Hematopoietic multipotent progenitor cell treated with erythropoietin and hydrocortisone succinate and interleukin-3 and kit ligand, for 6 days (in vitro differentiated cells): ENCODE data around the gene DDX55.
A peak's percentile ranks its signal among the peaks of the same experiment; 100 is the strongest.
"Not testable (repeated sequence)": the region's sequence is repeated elsewhere in the genome, so short reads cannot be mapped to it uniquely, and the experiment has no call there.

ENCODE experiments used
- DNase-seq: peaks from one replicate; pipeline ENCODE4 v3.0.0-alpha.2; 2015

Gene DDX55

DNA sequence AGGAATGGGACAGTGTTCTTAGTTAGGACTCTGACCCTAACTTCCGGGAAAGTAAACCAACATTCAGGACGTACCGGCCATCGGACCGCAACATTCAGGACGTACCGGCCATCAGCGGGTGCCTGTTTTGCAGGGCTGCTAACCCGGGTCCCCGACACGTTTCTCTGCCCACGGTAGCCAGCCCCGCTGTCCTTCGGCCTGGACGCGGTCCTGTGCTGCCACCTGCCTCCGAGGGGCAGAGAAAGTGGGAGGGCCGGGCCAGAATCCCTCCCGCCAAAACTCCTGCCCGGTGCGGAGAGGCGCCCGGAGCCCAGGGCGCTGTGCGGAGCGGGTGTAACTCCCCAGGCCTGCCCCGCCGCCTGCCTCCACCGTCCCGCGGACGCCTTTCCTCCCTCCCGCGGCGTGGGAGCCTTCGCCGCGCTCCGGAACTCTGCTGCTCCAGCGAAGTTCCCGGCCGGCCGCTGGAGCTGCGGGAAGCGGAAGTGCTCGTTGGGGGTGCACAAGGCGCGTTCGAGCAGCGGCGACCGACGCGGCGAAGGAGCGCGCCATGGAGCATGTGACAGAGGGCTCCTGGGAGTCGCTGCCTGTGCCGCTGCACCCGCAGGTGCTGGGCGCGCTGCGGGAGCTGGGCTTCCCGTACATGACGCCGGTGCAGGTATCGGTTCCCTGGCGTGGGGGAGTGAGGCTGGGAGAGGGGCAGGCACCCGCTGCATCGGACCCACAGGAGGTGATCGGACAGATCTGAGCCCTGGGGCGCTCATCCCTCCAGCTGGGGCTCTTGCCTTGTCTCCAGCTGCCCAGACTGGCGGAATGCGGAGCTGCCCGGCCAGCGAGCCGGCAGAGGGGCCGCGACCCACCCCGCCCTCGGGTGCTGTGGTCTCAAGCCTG is at the start of gene DDX55:
Gene DDX55 (plus strand): TSS at position 498 of the 888 bp plus-strand sequence. CDS start 50 bp downstream, at position 548.
- DNase-seq: peak; percentile 94

GRCh38 chr12:123554136-123554535 is 47.8 kb upstream of the DDX55 start:
- DNase-seq: peak; percentile 64

- not testable (repeated sequence) for DNase-seq
These were observed 47.1 kb upstream of the DDX55 start for GRCh38 chr12:123554843-123555242.

GRCh38 chr12:123558487-123558886 is 43.4 kb upstream of the DDX55 start:
- DNase-seq: not testable (repeated sequence)

DNA sequence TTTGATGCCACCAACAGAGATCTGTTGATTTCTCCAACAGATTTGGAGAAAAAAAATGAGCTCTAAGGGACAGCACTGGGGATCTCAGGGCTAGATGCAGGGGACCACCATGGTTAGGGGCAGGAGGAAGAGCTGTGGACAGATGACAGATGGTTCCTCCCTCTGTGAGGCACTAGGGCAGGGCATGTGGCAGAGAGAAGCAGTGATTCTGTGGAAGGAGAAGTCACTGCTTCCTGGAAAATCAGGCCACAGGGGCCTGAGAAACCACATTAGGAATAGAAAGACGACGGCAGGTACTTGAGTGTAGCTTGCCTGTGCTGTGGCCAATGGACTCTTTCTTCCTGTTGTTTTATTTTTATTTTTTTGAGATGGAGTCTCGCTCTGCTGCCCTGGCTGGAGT is 42.4 kb upstream of the DDX55 start:
- DNase-seq: peak; percentile 15

DNA sequence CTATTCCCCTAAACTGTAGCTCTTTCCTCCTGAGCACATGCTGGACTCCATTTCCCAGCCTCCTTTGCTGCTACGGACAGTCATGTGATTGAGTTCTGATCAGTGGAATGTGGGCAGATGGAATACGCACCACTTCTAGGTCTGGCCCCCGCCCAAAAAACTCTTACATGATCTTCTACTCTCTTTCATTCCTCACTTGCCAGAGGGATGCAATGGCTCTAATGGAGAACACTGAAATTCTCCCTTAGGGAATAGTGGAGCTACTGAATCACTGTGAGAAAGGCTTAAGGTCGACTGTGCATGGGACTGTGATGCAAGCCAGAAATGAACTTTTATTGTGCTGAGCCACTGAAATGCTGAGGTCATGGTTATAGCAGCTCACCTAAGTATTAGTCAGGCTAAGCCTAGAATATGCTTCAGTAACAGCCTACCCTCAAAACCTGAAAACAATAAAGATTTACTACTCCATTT is 30.5 kb upstream of the DDX55 start:
- DNase-seq: peak; percentile 24

- DNase-seq: no peak
These were observed 29.5 kb upstream of the DDX55 start for GRCh38 chr12:123572391-123572790.

- DNase-seq: no peak
These were observed 28.0 kb upstream of the DDX55 start for GRCh38 chr12:123573870-123574269.

GRCh38 chr12:123576611-123577010 is 25.3 kb upstream of the DDX55 start:
- DNase-seq: no peak

- no peak for DNase-seq
These were observed 23.7 kb upstream of the DDX55 start for GRCh38 chr12:123578243-123578642.

DNA sequence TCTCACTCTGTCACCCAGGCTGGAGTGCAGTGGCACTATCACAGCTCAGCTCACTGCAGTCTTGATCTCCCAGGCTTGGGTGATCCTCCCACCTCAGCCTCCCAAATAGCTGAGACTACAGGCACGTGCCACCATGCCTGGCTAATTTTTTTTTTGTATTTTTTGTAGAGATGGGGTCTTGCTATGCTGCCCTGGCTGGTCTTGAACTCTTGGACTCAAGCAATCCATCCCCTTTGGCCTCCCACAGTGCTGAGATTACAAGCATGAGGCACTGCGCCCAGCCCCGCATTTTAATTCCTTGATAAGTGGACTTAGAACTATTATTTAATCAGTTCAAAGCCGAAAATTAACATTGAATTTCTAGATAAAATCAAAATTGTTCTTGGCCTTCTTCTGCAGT is 23.1 kb upstream of the DDX55 start:
- not testable (repeated sequence) for DNase-seq

- no peak for DNase-seq
These were observed 21.1 kb upstream of the DDX55 start for GRCh38 chr12:123580772-123581171.

DNA sequence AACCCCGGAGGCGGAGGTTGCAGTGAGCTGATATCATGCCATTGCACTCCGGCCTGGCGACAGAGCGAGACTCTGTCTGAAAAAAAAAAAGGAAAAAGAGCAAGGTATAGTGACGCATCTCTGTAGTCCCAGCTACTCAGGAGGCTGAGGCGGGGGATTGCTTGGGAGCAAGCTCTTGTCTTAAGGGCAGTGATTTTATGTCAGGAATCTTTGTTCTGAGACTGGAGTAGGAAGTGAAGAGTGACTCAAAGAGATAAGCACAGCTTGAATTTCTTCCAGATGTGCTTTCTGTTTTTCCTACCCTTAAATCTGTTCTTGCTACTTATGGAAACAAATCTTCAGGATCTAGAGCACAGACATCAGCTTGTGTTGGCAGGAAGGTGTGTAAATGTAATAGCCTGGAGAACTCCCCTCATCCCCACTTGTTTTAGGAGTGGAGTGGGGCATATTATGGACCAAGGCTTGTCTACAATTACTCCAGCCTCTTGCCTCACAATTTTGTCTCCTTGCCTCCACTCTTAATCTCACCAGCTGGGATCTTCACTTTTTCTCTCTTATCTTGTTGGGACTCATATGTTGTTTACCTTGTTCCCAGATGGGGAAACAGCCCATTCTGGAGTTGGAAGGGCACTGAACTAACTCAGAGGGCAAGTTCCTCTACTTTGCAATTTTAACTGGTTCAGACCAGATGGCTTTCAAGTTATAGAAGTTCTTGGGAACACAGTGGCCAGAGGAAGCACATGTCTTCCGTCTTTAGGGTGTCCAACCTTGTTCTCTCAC is 10.0 kb upstream of the DDX55 start:
- no peak for DNase-seq

- DNase-seq: no peak
These were observed 6.2 kb upstream of the DDX55 start for GRCh38 chr12:123595729-123596128.

DNA sequence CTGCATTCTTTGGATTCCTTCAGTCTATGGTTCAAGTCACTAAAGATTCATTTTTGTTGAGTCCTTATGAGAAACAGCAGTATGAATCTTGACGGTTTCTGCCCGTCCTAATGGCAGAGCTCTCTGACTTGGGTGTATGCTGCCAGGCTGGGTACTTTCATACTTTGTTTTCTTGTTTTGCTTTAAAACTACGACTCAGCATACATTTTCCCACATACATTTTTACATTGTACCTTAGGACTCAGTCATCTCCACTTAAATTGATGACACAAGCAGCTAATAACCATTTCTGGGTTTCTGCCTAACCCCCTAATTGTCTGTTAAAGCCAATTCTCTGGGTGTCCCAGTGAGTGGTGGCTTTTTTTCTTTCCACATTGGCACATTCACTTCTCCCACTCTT is 4.8 kb upstream of the DDX55 start:
- no peak for DNase-seq

- no peak for DNase-seq
These were observed 3.4 kb upstream of the DDX55 start for GRCh38 chr12:123598522-123598921.

- no peak for DNase-seq
These were observed 2.6 kb upstream of the DDX55 start for GRCh38 chr12:123599310-123599709.

- no peak for DNase-seq
These were observed 2.2 kb upstream of the DDX55 start for GRCh38 chr12:123599721-123600120.

GRCh38 chr12:123602651-123603195 is 824 bp downstream of the DDX55 start:
- DNase-seq: peak; percentile 65

DNA sequence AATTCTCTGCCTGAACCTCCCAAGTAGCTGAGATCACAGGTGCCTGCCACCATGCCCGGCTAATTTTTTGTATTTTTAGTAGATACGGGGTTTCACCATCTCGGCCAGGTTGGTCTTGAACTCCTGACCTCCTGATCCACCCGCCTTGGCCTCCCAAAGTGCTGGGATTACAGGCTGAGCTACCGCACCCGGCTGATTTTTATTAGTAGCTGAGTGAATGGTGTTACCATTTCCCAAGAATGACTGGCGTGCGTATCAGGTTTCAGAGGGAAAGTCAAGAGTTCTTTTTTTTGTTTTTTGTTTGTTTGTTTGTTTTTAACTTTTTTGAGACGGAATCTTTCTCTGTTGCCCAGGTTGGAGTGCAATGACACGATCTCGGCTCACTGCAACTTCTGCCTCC is 1.6 kb downstream of the DDX55 start:
- DNase-seq: not testable (repeated sequence)

GRCh38 chr12:123607756-123608155 is 5.9 kb downstream of the DDX55 start:
- no peak for DNase-seq

- DNase-seq: no peak
These were observed 6.3 kb downstream of the DDX55 start for GRCh38 chr12:123608182-123608581.

- no peak for DNase-seq
These were observed 12.2 kb downstream of the DDX55 start for GRCh38 chr12:123614110-123614509.

GRCh38 chr12:123614531-123614930 is 12.6 kb downstream of the DDX55 start:
- no peak for DNase-seq
